Measurements from ENCODE around the gene NR1H3. TPM values are rescaled to one million over a fixed set of nuclear protein-coding genes. Genes with fewer than 3 reads are reported as not detected.

Gene NR1H3
- total RNA-seq, 2 donors from 2014 or later: 11.6 to 20.4 TPM

- no peak for TF ChIP-seq CTCF (IDR thresholded peaks at IDR 0.05)
- H3K27me3 ChIP-seq (replicated peaks; ENCODE audit: insufficient read depth): no peaks in the 10 kb centered on the region
- H3K4me1 ChIP-seq (ENCODE audit: control insufficient read depth in 1 of 2, low read depth in 2 of 2): peaks cover 15 to 18% of the 10 kb centered on the region in 2 donors
- ATAC-seq (ENCODE audit: insufficient number of reproducible peaks, low FRiP score, low read depth) (no peak), DNase-seq (ENCODE audit: low spot score) (no peak)
- no peak overlapping the region for H3K4me3 ChIP-seq
- H3K27ac ChIP-seq: no peak overlapping the region
- no peaks in the 10 kb centered on the region for H3K9me3 ChIP-seq
- peaks cover 41% of the 10 kb centered on the region for H3K36me3 ChIP-seq
Measured at GRCh38 chr11:47244448-47245350, 13.1 kb upstream of the NR1H3 start.

GRCh38 chr11:47245611-47246357 is 12.0 kb upstream of the NR1H3 start:
- DNase-seq (ENCODE audit: low spot score): no peak
- TF ChIP-seq CTCF (IDR thresholded peaks at IDR 0.05): no peak
- no peaks in the 10 kb centered on the region for H3K27me3 ChIP-seq (replicated peaks; ENCODE audit: insufficient read depth)
- no peak overlapping the region for H3K27ac ChIP-seq
- no peak overlapping the region for H3K4me3 ChIP-seq
- ATAC-seq (ENCODE audit: insufficient number of reproducible peaks, low FRiP score, low read depth): no peak
- no peaks in the 10 kb centered on the region for H3K9me3 ChIP-seq
- H3K36me3 ChIP-seq: peaks cover 30% of the 10 kb centered on the region
- peaks cover 15 to 22% of the 10 kb centered on the region in 2 donors for H3K4me1 ChIP-seq (ENCODE audit: control insufficient read depth in 1 of 2, low read depth in 2 of 2)

- no peaks in the 10 kb centered on the region for H3K27me3 ChIP-seq (replicated peaks; ENCODE audit: insufficient read depth)
- peaks cover 21% of the 10 kb centered on the region for H3K36me3 ChIP-seq
- peaks cover 15 to 22% of the 10 kb centered on the region in 2 donors for H3K4me1 ChIP-seq (ENCODE audit: control insufficient read depth in 1 of 2, low read depth in 2 of 2)
- DNase-seq (ENCODE audit: low spot score): no peak
- H3K9me3 ChIP-seq: no peaks in the 10 kb centered on the region
- H3K27ac ChIP-seq: no peak overlapping the region
- no peak for ATAC-seq (ENCODE audit: insufficient number of reproducible peaks, low FRiP score, low read depth)
- H3K4me3 ChIP-seq: peak overlapping the region; percentile 76
- TF ChIP-seq CTCF (IDR thresholded peaks at IDR 0.05): no peak
Measured at GRCh38 chr11:47247502-47247901, 10.3 kb upstream of the NR1H3 start.

- Histone ChIP-seq H3K27me3 (replicated peaks; ENCODE audit: insufficient read depth) (no peaks in the 10 kb centered on the region), H3K4me1 (ENCODE audit: control insufficient read depth in 1 of 2, low read depth in 2 of 2) (peaks cover 15 to 22% of the 10 kb centered on the region in 2 donors), H3K9me3 (no peaks in the 10 kb centered on the region), H3K36me3 (peaks cover 13% of the 10 kb centered on the region), H3K4me3 (peak overlapping the region; percentile 76), H3K27ac (peak overlapping the region; percentile 78 to 80)
- TF ChIP-seq CTCF (IDR thresholded peaks at IDR 0.05): no peak
- no peak for DNase-seq (ENCODE audit: low spot score)
- ATAC-seq (ENCODE audit: insufficient number of reproducible peaks, low FRiP score, low read depth): peak; percentile 19
Measured at GRCh38 chr11:47248304-47248663, 9.5 kb upstream of the NR1H3 start.

All from thoracic aorta (tissue), 2 donors.